ENCODE results near the gene KCNJ18. TPM values are rescaled to one million over a fixed set of nuclear protein-coding genes. Genes with fewer than 3 reads are reported as not detected.
"Not testable (repeated sequence)": the region's sequence is repeated elsewhere in the genome, so short reads cannot be mapped to it uniquely, and the experiment has no call there.

The KCNJ18 gene
- total RNA-seq, 1 donor from 2014 or later, result not detected

DNA sequence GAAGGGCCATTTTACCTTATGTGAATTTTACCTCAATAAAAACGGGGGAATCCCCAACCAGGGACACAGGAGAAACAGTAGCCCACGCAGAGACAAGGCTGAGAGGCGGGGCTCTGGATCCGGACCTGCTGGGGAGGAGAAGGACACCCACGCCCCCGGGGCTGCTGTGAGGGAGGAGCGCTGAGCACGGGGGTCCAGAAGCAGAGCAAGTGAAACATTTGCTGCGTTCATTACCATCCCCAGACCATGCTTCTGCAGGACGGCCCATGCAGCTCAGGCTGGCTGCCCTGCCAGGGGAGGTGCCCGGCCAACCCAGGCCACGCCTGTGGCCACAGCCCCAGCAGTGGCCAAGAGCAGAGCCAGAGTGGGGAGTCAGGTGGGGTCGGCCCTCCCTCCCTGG, 50.0 kb downstream of the KCNJ18 start:
- TF ChIP-seq, protein P1, sequence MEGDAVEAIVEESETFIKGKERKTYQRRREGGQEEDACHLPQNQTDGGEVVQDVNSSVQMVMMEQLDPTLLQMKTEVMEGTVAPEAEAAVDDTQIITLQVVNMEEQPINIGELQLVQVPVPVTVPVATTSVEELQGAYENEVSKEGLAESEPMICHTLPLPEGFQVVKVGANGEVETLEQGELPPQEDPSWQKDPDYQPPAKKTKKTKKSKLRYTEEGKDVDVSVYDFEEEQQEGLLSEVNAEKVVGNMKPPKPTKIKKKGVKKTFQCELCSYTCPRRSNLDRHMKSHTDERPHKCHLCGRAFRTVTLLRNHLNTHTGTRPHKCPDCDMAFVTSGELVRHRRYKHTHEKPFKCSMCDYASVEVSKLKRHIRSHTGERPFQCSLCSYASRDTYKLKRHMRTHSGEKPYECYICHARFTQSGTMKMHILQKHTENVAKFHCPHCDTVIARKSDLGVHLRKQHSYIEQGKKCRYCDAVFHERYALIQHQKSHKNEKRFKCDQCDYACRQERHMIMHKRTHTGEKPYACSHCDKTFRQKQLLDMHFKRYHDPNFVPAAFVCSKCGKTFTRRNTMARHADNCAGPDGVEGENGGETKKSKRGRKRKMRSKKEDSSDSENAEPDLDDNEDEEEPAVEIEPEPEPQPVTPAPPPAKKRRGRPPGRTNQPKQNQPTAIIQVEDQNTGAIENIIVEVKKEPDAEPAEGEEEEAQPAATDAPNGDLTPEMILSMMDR (IDR thresholded peaks at IDR 0.05), result no peak
- Mint-ChIP-seq H3K27ac (ENCODE audit: unreplicated experiment) (no peak overlapping the region), H3K27me3 (ENCODE audit: low read depth) (no peaks in the 10 kb centered on the region), H3K4me1 (ENCODE audit: low read depth) (no peaks in the 10 kb centered on the region), H3K4me3 (ENCODE audit: unreplicated experiment) (no peak overlapping the region), H3K36me3 (ENCODE audit: low read depth) (no peaks in the 10 kb centered on the region), H3K9me3 (ENCODE audit: low read depth) (peaks cover 19% of the 10 kb centered on the region)
- DNase-seq (ENCODE audit: low spot score), result peak; percentile 90

DNA sequence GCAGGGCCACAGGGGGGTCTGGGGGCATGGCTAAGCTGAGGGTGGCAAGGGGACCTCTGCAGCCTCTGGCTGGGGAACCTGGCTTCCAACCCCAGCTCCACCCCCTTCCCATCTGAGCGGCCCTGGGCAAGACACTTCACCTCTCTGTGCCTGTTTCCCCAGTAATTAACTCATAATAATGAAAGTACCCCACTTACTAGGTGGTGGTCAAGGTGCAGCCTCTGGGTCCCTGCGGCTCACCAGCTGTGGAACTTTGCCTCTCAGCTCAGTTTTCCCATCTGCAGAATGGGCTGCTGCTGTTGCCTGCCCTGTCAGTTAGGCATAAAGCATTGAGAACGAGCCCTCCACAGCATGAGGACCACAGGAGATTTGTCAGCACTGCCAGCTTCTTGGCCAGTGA, 51.8 kb downstream of the KCNJ18 start:
- H3K27ac Mint-ChIP-seq (ENCODE audit: unreplicated experiment); H3K4me1 Mint-ChIP-seq (ENCODE audit: low read depth); DNase-seq (ENCODE audit: low spot score); H3K36me3 Mint-ChIP-seq (ENCODE audit: low read depth); H3K4me3 Mint-ChIP-seq (ENCODE audit: unreplicated experiment); H3K27me3 Mint-ChIP-seq (ENCODE audit: low read depth): not testable (repeated sequence)
- peaks cover 23% of the 10 kb centered on the region for H3K9me3 Mint-ChIP-seq (ENCODE audit: low read depth)

DNA sequence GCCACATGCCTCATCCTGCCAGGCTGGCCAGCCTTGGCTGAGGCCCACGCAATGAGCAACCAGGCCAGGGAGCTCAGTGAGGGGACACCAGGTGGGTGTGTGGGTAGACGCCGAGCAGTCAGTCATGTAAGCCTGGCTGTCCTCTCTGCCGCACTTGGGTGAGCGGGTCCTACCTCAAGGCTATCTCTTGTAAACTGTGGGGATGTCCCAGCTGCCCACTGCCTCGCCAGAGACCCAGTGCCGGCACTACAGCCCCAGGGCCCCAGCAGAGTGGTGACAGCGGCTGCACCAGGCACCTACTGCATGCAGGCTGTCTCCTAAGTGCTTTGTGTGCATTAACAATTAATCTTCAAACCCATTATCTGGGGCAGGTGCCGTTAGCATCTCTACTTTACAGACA, 52.3 kb downstream of the KCNJ18 start:
- peaks cover 21% of the 10 kb centered on the region for H3K9me3 Mint-ChIP-seq (ENCODE audit: low read depth)
- DNase-seq (ENCODE audit: low spot score); H3K36me3 Mint-ChIP-seq (ENCODE audit: low read depth); H3K27ac Mint-ChIP-seq (ENCODE audit: unreplicated experiment); H3K4me1 Mint-ChIP-seq (ENCODE audit: low read depth); H3K27me3 Mint-ChIP-seq (ENCODE audit: low read depth); H3K4me3 Mint-ChIP-seq (ENCODE audit: unreplicated experiment): not testable (repeated sequence)

DNA sequence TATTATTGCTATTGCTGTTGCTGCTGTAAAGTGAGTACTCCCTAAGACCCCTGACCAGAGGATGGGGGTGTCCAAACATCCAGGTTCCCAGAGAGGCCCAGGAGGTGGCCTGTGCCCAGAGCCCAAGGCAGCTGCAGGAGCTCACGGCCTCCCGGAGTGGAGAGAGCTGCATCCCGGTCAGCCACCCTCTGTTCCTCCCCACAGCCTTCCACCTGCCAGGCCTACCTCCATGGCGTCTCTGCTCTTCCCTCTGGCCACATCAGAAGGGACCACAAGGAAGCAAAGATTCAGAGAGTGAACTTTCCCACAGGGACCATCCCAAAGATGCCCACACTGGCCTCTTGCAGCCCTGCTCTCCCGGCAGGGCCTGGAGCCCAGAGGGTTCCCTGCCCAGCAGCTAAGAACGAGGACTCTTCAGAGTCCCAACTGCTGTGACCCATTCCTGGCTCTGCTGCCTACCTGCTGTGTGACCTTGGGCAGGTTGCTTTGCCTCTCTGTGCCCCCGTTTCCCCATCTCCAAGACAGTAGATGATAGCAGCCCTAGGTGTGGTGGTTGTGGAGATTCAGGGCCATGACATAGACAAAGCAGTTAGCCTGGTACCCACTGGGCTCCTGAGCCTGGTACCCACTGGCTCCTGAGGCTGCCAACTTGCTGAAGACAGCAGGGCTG, 53.2 kb downstream of the KCNJ18 start:
- peak; percentile 76 for DNase-seq (ENCODE audit: low spot score)
- not testable (repeated sequence) for H3K27me3 Mint-ChIP-seq (ENCODE audit: low read depth); H3K4me1 Mint-ChIP-seq (ENCODE audit: low read depth); H3K4me3 Mint-ChIP-seq (ENCODE audit: unreplicated experiment); H3K36me3 Mint-ChIP-seq (ENCODE audit: low read depth); H3K27ac Mint-ChIP-seq (ENCODE audit: unreplicated experiment)
- peaks cover 19% of the 10 kb centered on the region for H3K9me3 Mint-ChIP-seq (ENCODE audit: low read depth)

DNA sequence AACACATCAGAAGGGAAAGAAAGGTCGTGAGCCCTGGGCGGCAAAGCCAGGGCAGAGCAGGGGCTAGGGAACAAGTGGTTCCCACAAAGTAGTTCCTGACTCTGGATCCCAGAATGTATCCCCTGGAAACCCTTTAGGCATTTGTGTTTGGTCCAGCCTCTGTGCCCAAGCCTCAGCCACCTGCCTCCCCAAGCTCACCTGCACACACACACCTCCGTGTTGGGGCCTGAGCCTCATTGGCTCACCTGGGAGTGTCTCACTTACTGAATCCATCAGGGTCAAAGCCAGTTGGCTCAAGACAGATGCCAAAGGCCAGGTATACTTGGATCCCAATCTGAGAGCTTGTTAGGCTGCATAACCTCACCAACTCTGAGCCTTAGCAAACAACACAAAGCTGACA, 54.1 kb downstream of the KCNJ18 start:
- peaks cover 27% of the 10 kb centered on the region for H3K9me3 Mint-ChIP-seq (ENCODE audit: low read depth)
- not testable (repeated sequence) for H3K4me3 Mint-ChIP-seq (ENCODE audit: unreplicated experiment); DNase-seq (ENCODE audit: low spot score); H3K27ac Mint-ChIP-seq (ENCODE audit: unreplicated experiment); H3K27me3 Mint-ChIP-seq (ENCODE audit: low read depth); H3K4me1 Mint-ChIP-seq (ENCODE audit: low read depth); H3K36me3 Mint-ChIP-seq (ENCODE audit: low read depth)

DNA sequence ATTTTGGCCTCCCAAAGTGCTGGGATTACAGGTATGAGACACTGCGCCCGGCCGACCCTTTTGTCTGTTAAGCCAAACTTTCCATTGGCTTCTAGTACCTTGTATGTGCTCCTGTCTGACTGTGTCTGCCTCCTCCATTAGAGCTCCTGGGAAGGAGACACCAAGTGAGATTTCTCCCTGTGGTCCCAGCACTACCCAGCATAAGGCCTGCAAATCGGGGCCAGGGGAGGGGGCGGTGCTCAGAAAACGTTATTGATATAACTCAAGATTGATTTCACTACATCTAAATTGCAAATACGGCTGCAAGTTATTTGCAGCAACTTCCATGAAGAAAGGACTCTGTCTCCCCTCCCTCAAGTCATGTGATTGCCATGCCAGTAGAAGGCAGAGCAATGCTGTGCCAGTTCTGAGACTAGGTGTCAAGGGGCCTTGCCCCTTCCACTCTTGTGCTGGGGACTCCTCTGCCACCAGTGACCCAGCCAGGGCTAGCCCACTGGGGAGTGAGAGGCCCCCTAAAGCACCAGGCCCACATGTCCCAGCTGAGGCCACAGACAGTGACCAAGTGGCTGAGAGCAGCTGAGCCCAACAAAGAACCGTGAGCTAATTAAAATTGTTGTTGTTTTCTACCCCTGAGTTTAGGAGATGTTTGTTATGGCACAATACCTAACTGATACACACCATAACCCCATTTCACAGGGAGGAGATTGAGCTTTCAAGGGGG, 55.0 kb downstream of the KCNJ18 start:
- H3K4me3 Mint-ChIP-seq (ENCODE audit: unreplicated experiment); H3K27me3 Mint-ChIP-seq (ENCODE audit: low read depth); H3K36me3 Mint-ChIP-seq (ENCODE audit: low read depth); DNase-seq (ENCODE audit: low spot score); H3K27ac Mint-ChIP-seq (ENCODE audit: unreplicated experiment); H3K4me1 Mint-ChIP-seq (ENCODE audit: low read depth): not testable (repeated sequence)
- H3K9me3 Mint-ChIP-seq (ENCODE audit: low read depth), result peaks cover 31% of the 10 kb centered on the region

DNA sequence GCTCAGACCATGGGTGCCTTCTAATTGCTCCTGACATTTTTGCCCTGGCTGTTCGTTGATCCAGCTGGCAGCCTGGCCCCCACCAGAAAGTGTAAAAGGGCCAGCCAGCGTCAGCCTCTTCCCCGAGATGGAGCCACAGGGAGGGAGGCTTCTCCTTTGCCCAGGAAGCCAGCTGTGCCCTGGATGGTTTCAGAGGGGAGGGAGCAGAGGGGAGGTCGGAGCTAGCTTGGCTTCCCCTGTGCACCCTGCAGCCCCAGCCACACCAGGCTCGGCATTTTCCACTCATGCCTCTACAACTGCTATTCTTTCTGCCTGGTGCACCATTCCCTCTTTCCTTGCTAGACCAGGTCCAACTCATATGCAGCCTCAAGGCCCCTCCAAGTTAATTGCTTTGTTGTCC, 56.4 kb downstream of the KCNJ18 start:
- not testable (repeated sequence) for H3K36me3 Mint-ChIP-seq (ENCODE audit: low read depth); DNase-seq (ENCODE audit: low spot score); H3K4me3 Mint-ChIP-seq (ENCODE audit: unreplicated experiment); H3K27ac Mint-ChIP-seq (ENCODE audit: unreplicated experiment); H3K4me1 Mint-ChIP-seq (ENCODE audit: low read depth); H3K27me3 Mint-ChIP-seq (ENCODE audit: low read depth)
- H3K9me3 Mint-ChIP-seq (ENCODE audit: low read depth), result peaks cover 33% of the 10 kb centered on the region

DNA sequence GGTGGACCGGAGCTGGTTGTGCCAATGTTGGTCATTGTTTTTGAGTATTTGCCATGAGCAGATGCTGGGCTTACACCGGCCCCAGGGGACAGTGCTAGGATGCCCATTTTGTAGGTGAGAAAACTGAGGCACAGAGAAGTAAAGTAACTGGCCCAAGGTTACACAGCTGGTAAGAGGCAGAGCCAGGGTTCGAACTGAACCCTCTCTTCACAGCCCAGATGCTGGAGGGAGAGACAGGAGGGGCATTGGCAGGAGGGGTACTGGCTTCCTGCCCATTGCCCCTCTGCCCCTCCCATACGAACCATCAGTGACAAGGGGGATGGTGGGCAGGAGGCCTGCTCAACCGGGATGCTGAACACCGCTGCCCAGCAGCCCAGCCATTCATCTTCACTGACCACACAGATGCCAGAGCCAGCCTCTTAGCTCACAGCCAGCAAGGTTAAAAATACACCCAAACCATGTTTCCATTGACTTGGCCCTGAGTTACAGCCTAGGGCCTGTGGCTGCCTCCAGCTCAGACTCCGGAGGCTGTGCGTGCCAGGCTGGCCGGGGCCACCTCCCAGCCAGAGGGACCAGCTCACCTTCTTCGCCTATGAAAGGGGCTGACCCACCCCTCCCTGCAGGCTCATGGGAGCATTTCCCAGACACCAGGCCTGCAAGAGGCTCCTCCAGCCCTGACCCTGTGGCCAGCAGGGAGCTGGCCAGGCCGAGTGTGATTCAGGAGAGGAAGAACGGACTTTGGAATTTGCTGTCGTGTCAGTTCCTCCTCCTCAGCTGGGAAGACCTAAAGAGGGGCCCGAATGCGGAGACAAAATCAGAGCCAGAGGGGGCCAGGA, 57.6 kb downstream of the KCNJ18 start:
- DNase-seq (ENCODE audit: low spot score), result peak; percentile 63
- not testable (repeated sequence) for H3K27ac Mint-ChIP-seq (ENCODE audit: unreplicated experiment); H3K4me3 Mint-ChIP-seq (ENCODE audit: unreplicated experiment); H3K4me1 Mint-ChIP-seq (ENCODE audit: low read depth); H3K27me3 Mint-ChIP-seq (ENCODE audit: low read depth); H3K36me3 Mint-ChIP-seq (ENCODE audit: low read depth)
- peaks cover 34% of the 10 kb centered on the region for H3K9me3 Mint-ChIP-seq (ENCODE audit: low read depth)

DNA sequence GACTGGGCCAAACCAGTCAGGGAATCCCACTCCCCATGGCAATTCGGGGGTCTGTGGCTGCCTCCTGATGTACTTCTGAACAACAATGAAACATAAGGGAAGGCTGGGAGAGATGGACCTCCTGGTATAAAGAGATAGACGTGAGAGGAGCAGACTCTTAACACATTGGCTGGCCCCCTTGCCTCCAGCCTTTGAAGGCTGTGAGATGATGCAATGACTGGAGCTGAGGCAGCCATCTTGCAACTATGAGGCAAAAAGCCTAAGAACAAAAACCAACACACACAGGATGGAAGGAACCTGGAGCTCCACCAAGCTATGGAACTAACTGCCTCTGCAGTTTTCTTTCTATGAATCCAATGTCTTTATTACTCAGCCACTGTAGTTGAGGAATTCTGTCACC, 58.8 kb downstream of the KCNJ18 start:
- not testable (repeated sequence) for H3K27me3 Mint-ChIP-seq (ENCODE audit: low read depth)
- H3K9me3 Mint-ChIP-seq (ENCODE audit: low read depth), result peaks cover 36% of the 10 kb centered on the region

More for the DNA sequence above, 58.8 kb downstream of the KCNJ18 start:
- H3K4me1 Mint-ChIP-seq (ENCODE audit: low read depth); H3K27ac Mint-ChIP-seq (ENCODE audit: unreplicated experiment); DNase-seq (ENCODE audit: low spot score); H3K36me3 Mint-ChIP-seq (ENCODE audit: low read depth); H3K4me3 Mint-ChIP-seq (ENCODE audit: unreplicated experiment): not testable (repeated sequence)

All from chondrocyte (in vitro differentiated cells).